GM10266 (cell line): ENCODE results near the gene NOL11.
A peak's percentile ranks its signal among the peaks of the same experiment; 100 is the strongest.

Source experiments
- DNase-seq: peaks from one replicate; pipeline ENCODE4 v3.0.0; 2012; ENCODE audit errors: extremely low spot score
- CTCF ChIP-seq: IDR thresholded peaks from 2 replicates; pipeline ENCODE4 v1.5.1; 2012; ENCODE audit warnings: mild to moderate bottlenecking, low read depth; ENCODE audit not compliant: control insufficient read depth, insufficient read depth; ENCODE audit errors: missing control alignments

The NOL11 gene

GRCh38 chr17:67679721-67680120 lies 38.0 kb upstream of the NOL11 start:
- peak; percentile 25 for DNase-seq
- TF ChIP-seq CTCF, result no peak

- TF ChIP-seq CTCF, result no peak
- no peak for DNase-seq
Measured at GRCh38 chr17:67680445-67681224, 37.1 kb upstream of the NOL11 start.

- TF ChIP-seq CTCF, result no peak
- DNase-seq, result no peak
Measured at GRCh38 chr17:67682196-67682595, 35.5 kb upstream of the NOL11 start.

- TF ChIP-seq CTCF, result no peak
- DNase-seq, result no peak
Measured at GRCh38 chr17:67685351-67685750, 32.4 kb upstream of the NOL11 start.

DNA sequence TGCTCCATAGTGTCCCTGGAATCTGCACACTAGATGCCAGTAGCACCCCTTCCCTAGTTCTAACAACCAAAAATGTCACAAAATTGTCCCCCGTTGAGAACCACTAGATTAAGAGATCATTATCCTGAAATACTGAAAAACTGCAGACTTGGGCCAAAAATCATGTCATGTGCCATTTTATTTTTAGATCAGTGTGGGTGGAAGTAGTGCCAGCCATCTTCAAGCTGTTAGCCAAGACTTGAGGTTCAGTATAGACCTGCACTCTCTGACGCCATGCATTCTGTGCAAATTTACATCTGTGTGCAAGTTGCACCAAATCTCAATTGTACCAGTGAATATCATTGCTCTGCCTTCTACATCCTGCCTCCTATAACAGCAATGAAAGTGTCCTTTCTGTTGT lies 31.5 kb upstream of the NOL11 start:
- no peak for TF ChIP-seq CTCF
- DNase-seq, result no peak

- TF ChIP-seq CTCF, result no peak
- DNase-seq, result no peak
Measured at GRCh38 chr17:67687511-67687910, 30.2 kb upstream of the NOL11 start.

DNA sequence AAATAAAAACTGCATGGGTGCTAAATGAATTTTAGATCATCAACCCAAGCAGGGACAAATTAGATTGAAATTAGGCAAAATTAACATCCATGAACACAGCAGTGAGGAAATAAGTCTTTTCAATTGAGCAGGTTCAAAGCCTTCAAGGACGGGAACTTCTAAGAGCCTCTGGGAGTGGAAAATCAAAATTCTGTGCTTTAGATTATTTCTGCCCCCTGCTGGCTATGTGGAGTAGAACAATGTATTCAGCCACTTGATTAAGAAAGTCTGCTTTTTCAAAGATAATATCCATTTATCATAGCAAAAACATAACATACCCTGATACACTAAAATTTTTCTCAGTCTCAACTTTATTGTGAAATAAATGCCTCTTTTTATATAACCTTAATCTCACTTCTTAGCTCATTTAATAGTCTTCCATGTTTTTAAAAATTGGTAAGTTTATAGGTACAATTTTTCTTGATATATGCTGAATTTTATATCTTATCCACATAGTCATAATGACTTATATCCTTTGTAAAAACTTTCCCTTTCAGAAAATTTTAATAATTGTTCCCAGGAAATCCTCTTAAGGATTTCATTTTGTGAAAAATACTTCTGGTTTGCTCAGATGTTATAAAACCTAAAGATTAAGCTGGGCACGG lies 28.1 kb upstream of the NOL11 start:
- TF ChIP-seq CTCF, result peak; percentile 67
- DNase-seq, result peak; percentile 65
